ENCODE data around the gene TPRX2. TPM values are rescaled to one million over a fixed set of nuclear protein-coding genes. Genes with fewer than 3 reads are reported as not detected.
"Not testable (repeated sequence)": the region's sequence is repeated elsewhere in the genome, so short reads cannot be mapped to it uniquely, and the experiment has no call there.

TPRX2 gene, protein sequence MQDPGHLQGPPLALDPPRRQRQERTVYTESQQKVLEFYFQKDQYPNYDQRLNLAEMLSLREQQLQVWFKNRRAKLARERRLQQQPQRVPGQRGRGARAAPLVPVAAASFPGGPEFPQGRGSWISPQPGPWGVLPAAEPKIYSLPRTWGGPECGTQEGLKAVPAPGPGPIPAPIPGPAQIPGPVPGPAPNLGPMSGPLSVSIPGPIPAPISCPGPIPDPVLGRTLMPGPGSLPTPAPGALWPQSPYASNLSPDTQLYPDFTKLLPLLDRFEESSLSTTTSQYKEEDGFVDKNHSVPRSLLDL
- not detected for total RNA-seq

DNA sequence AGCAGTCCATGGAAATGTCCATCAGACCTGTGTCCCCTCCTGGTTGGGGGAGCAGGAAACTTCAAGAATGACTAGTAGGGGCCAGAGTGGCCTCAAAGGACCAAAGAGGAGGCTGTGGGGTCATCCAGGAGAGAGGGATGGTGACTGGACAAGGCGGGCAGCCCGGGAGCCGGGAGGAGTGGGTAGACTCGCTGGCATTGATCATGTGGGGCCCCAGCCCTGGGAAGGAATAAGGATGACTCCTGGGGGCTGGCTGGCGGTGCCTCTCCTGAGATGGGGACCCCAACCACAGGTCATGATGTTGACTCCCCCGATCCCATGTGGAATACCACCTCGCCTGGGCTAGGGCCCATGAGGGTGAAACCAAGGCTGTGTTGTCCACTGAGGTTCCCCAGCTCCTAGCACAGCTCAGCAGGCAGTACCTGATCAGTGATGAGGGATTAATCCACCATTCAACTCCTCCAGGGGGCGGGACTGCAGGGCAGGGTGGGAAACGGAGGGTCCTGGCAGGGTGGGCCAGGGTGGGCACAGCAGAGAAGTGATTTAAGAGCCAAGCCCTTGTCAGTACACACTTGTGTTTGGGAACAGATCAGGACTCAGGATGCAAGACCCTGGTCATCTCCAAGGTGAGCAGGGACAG lies at the start of gene TPRX2:
TPRX2 (plus strand) TSS at position 590 of the 640 bp plus-strand sequence; CDS start at position 602, 12 bp downstream.
- H3K4me3 Mint-ChIP-seq; H3K36me3 Mint-ChIP-seq (ENCODE audit: low read depth); H3K4me1 Mint-ChIP-seq; H3K9me3 Mint-ChIP-seq; CTCF ChIA-PET; POLR2A ChIA-PET; H3K27ac Mint-ChIP-seq; DNase-seq: not testable (repeated sequence)
- H3K27me3 Mint-ChIP-seq: peaks cover 12% of the 10 kb centered on the region

GRCh38 chr19:47813304-47813994 lies 45.6 kb upstream of the TPRX2 start:
- Mint-ChIP-seq H3K9me3 (no peaks in the 10 kb centered on the region), H3K27me3 (no peaks in the 10 kb centered on the region), H3K4me1 (no peaks in the 10 kb centered on the region), H3K4me3 (no peak overlapping the region), H3K27ac (no peak overlapping the region), H3K36me3 (ENCODE audit: low read depth) (no peaks in the 10 kb centered on the region)
- peak; percentile 78 for DNase-seq
- ChIA-PET POLR2A (no interaction called here), CTCF (interaction anchor here (2.2 kb wide), 1 partner anchor 50 kb away, joined by 11 read pairs; no protein-coding TSS in a partner anchor)

GRCh38 chr19:47813995-47814328 lies 45.1 kb upstream of the TPRX2 start:
- Mint-ChIP-seq H3K36me3 (ENCODE audit: low read depth) (no peaks in the 10 kb centered on the region), H3K27me3 (peaks cover 4% of the 10 kb centered on the region), H3K4me3 (no peak overlapping the region), H3K9me3 (no peaks in the 10 kb centered on the region), H3K27ac (no peak overlapping the region), H3K4me1 (no peaks in the 10 kb centered on the region)
- ChIA-PET POLR2A (no interaction called here), CTCF (interaction anchor here (1.6 to 2.2 kb wide), 2 partner anchors 48 to 49 kb away, joined by 3 to 11 read pairs; no protein-coding TSS in a partner anchor)
- no peak for DNase-seq

- CTCF ChIA-PET: interaction anchor here (1.0 kb wide), 1 partner anchor 53 kb away, joined by 7 read pairs; no protein-coding TSS in a partner anchor
- H3K4me3 Mint-ChIP-seq: not testable (repeated sequence)
These were observed 42.8 kb upstream of the TPRX2 start for GRCh38 chr19:47816270-47816669.

GRCh38 chr19:47818221-47818620 lies 40.8 kb upstream of the TPRX2 start:
- H3K27me3 Mint-ChIP-seq: peaks cover 31% of the 10 kb centered on the region
- POLR2A ChIA-PET; DNase-seq; H3K36me3 Mint-ChIP-seq (ENCODE audit: low read depth); H3K9me3 Mint-ChIP-seq; H3K4me3 Mint-ChIP-seq; H3K27ac Mint-ChIP-seq; H3K4me1 Mint-ChIP-seq: not testable (repeated sequence)
- CTCF ChIA-PET: interaction anchor here (0.6 kb wide), 1 partner anchor 51 kb away, joined by 4 read pairs; no protein-coding TSS in a partner anchor

More at GRCh38 chr19:47816270-47816669, 42.8 kb upstream of the TPRX2 start:
- peaks cover 23% of the 10 kb centered on the region for H3K27me3 Mint-ChIP-seq
- H3K9me3 Mint-ChIP-seq; H3K27ac Mint-ChIP-seq; H3K36me3 Mint-ChIP-seq (ENCODE audit: low read depth); DNase-seq; H3K4me1 Mint-ChIP-seq; POLR2A ChIA-PET: not testable (repeated sequence)

GRCh38 chr19:47819858-47820257 lies 39.2 kb upstream of the TPRX2 start:
- H3K27ac Mint-ChIP-seq: no peak overlapping the region
- ChIA-PET POLR2A (no interaction called here), CTCF (interaction anchor here (1.6 kb wide), 1 partner anchor 43 kb away, joined by 5 read pairs; no protein-coding TSS in a partner anchor)
- H3K4me1 Mint-ChIP-seq: no peaks in the 10 kb centered on the region
- no peak overlapping the region for H3K4me3 Mint-ChIP-seq
- no peaks in the 10 kb centered on the region for H3K9me3 Mint-ChIP-seq
- H3K36me3 Mint-ChIP-seq (ENCODE audit: low read depth): no peaks in the 10 kb centered on the region
- no peak for DNase-seq
- H3K27me3 Mint-ChIP-seq: peaks cover 31% of the 10 kb centered on the region

DNA sequence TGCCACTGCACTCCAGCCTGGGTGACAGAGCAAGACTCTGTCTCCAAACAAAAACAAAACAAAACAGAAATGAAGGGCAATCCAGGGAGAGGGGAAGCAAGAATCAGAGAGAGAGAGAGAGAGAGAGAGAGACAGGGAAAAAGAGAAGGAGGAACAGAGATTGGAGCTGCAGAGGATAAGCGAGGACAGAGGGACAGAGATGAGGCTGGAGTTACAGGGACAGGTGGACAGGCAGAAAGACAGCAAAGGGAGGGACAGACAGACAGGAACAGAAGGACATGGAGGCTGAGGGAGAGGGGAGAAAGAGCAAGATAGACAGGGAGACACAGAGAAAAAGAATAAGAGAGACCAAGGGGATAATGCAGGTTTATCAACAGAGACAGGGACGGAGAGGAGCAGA lies 38.6 kb upstream of the TPRX2 start:
- peaks cover 31% of the 10 kb centered on the region for H3K27me3 Mint-ChIP-seq
- no peak overlapping the region for H3K27ac Mint-ChIP-seq
- H3K4me3 Mint-ChIP-seq: no peak overlapping the region
- no peak for DNase-seq
- no peaks in the 10 kb centered on the region for H3K36me3 Mint-ChIP-seq (ENCODE audit: low read depth)
- no peaks in the 10 kb centered on the region for H3K9me3 Mint-ChIP-seq
- ChIA-PET POLR2A (no interaction called here), CTCF (interaction anchor here (1.6 kb wide), 1 partner anchor 43 kb away, joined by 5 read pairs; no protein-coding TSS in a partner anchor)
- H3K4me1 Mint-ChIP-seq: no peaks in the 10 kb centered on the region

- Mint-ChIP-seq H3K36me3 (ENCODE audit: low read depth) (no peaks in the 10 kb centered on the region), H3K27ac (no peak within 1 kb of the TSS), H3K27me3 (peaks cover 31% of the 10 kb centered on the region), H3K4me3 (no peak within 1 kb of the TSS), H3K4me1 (no peaks in the 10 kb centered on the region), H3K9me3 (no peaks in the 10 kb centered on the region)
- ChIA-PET CTCF (interaction anchor here (1.6 kb wide), 1 partner anchor 41 kb away, joined by 5 read pairs; no protein-coding TSS in a partner anchor), POLR2A (no interaction called here)
- no peak for DNase-seq
These were observed 37.5 kb upstream of the TPRX2 start, which contains the start of gene CRX for GRCh38 chr19:47821460-47822020. TSS of gene CRX (plus strand) at chr19:47821937. CDS start at chr19:47834444, 12,507 bp downstream.

DNA sequence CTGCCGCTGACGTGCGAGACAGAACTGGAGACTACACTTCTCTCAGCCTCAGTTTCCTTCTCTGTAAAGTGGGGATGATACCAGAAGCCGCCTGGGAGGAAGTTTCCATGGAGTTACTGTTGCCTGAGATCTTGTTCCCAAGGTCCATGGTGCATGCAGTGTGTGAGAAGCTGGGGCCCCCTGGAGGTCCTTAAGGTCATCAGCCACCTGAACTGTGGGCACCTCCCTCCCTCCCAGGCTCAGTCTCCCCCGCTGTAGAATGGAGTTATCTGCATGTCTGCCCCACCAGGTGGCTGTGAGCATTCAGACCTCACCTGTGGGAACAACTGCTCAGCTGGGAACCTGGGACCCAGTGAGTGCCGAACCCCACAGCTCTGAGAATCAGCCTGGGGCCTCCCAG lies 34.6 kb upstream of the TPRX2 start:
- no peak for DNase-seq
- Mint-ChIP-seq H3K9me3 (no peaks in the 10 kb centered on the region), H3K4me3 (no peak overlapping the region), H3K27me3 (peaks cover 24% of the 10 kb centered on the region), H3K27ac (no peak overlapping the region), H3K36me3 (ENCODE audit: low read depth) (no peaks in the 10 kb centered on the region), H3K4me1 (no peaks in the 10 kb centered on the region)
- ChIA-PET POLR2A (no interaction called here), CTCF (no interaction called here)

GRCh38 chr19:47826800-47827199 lies 32.2 kb upstream of the TPRX2 start:
- CTCF ChIA-PET: no interaction called here
- Mint-ChIP-seq H3K9me3 (no peaks in the 10 kb centered on the region), H3K27me3 (peaks cover 7% of the 10 kb centered on the region), H3K4me1 (no peaks in the 10 kb centered on the region), H3K4me3 (no peak overlapping the region), H3K27ac (no peak overlapping the region), H3K36me3 (ENCODE audit: low read depth) (no peaks in the 10 kb centered on the region)
- no peak for DNase-seq
- POLR2A ChIA-PET: no interaction called here

DNA sequence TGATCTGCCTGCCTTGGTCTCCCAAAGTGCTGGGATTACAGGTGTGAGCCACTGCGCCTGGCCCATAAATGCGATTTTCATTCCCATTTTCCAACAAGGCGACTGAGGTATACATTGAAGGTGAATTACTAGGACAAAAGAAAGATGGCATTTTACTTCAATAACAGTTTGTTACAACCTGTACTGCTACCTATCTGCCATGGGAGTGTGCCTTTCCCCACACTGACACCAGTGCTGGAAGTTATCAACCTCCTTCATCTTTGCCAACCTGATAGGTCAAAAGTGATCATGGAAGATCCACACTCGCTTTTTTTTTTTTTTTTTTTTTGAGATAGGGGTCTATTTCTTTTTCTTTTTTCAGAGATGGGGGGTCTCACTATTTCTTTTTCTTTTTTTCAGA lies 26.3 kb upstream of the TPRX2 start:
- ChIA-PET POLR2A (no interaction called here), CTCF (interaction anchor here (0.6 kb wide), 1 partner anchor 743 kb away, joined by 5 read pairs; no protein-coding TSS in a partner anchor)
- Mint-ChIP-seq H3K27me3 (peaks cover 2% of the 10 kb centered on the region), H3K36me3 (ENCODE audit: low read depth) (no peaks in the 10 kb centered on the region), H3K27ac (no peak overlapping the region), H3K9me3 (no peaks in the 10 kb centered on the region), H3K4me3 (no peak overlapping the region), H3K4me1 (no peaks in the 10 kb centered on the region)
- DNase-seq: no peak

GRCh38 chr19:47836038-47836437 lies 23.0 kb upstream of the TPRX2 start:
- Mint-ChIP-seq H3K4me3 (no peak overlapping the region), H3K4me1 (no peaks in the 10 kb centered on the region), H3K36me3 (ENCODE audit: low read depth) (no peaks in the 10 kb centered on the region), H3K9me3 (no peaks in the 10 kb centered on the region), H3K27ac (no peak overlapping the region), H3K27me3 (no peaks in the 10 kb centered on the region)
- POLR2A ChIA-PET: no interaction called here
- CTCF ChIA-PET: no interaction called here
- DNase-seq: no peak

DNA sequence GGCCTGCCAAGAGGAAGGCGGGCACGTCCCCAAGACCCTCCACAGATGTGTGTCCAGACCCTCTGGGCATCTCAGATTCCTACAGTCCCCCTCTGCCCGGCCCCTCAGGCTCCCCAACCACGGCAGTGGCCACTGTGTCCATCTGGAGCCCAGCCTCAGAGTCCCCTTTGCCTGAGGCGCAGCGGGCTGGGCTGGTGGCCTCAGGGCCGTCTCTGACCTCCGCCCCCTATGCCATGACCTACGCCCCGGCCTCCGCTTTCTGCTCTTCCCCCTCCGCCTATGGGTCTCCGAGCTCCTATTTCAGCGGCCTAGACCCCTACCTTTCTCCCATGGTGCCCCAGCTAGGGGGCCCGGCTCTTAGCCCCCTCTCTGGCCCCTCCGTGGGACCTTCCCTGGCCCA lies 19.6 kb upstream of the TPRX2 start:
- DNase-seq: no peak
- H3K4me1 Mint-ChIP-seq: no peaks in the 10 kb centered on the region
- H3K27me3 Mint-ChIP-seq: peaks cover 12% of the 10 kb centered on the region
- H3K36me3 Mint-ChIP-seq (ENCODE audit: low read depth): no peaks in the 10 kb centered on the region
- no peaks in the 10 kb centered on the region for H3K9me3 Mint-ChIP-seq
- ChIA-PET POLR2A (no interaction called here), CTCF (no interaction called here)
- H3K4me3 Mint-ChIP-seq: no peak overlapping the region
- no peak overlapping the region for H3K27ac Mint-ChIP-seq
